IMR-90 (cell line): Measurements from ENCODE around the gene LILRA6.
"Not testable (repeated sequence)": the region's sequence is repeated elsewhere in the genome, so short reads cannot be mapped to it uniquely, and the experiment has no call there.

Experiments
- BHLHE40 ChIP-seq: fragments of 150-350 bp; IDR thresholded peaks from 2 replicates; pipeline ENCODE4 v1.6.1; 2016; ENCODE audit warnings: mild to moderate bottlenecking, low read depth, low read length
- CHD1 ChIP-seq: IDR thresholded peaks from 2 replicates; pipeline ENCODE4 v1.6.1; 2012; ENCODE audit warnings: low read depth, low read length, improper control_type of control experiment
- CTCF ChIP-seq: conservative IDR thresholded peaks from 2 replicates; pipeline ENCODE4 v1.5.1; 2012; ENCODE audit warnings: mild to moderate bottlenecking, low read depth, low read length, improper control_type of control experiment
- FOS ChIP-seq: fragments of 150-350 bp; IDR thresholded peaks from 2 replicates; pipeline ENCODE4 v1.6.1; 2016; ENCODE audit warnings: low read depth, low read length
- MAFK ChIP-seq: IDR thresholded peaks from 2 replicates; pipeline ENCODE4 v1.6.1; 2012; ENCODE audit warnings: low read depth, low read length, improper control_type of control experiment
- MXI1 ChIP-seq: IDR thresholded peaks from 2 replicates; pipeline ENCODE4 v1.6.1; 2012; ENCODE audit warnings: low read depth, mild to moderate bottlenecking, low read length, moderate library complexity, borderline replicate concordance
- NFE2L2 ChIP-seq: fragments of 150-350 bp; IDR thresholded peaks from 2 replicates; pipeline ENCODE4 v1.6.1; 2016; ENCODE audit warnings: low read depth, mild to moderate bottlenecking, low read length
- POLR2A ChIP-seq: IDR thresholded peaks from 2 replicates; pipeline ENCODE4 v1.6.1; 2012; ENCODE audit warnings: mild to moderate bottlenecking, low read depth, low read length
- RAD21 ChIP-seq: IDR thresholded peaks from 2 replicates; pipeline ENCODE4 v1.6.1; 2012; ENCODE audit warnings: low read length, improper control_type of control experiment
- RCOR1 ChIP-seq: IDR thresholded peaks from 2 replicates; pipeline ENCODE4 v1.6.1; 2012; ENCODE audit warnings: mild to moderate bottlenecking, low read length, improper control_type of control experiment; ENCODE audit not compliant: insufficient replicate concordance
- RFX5 ChIP-seq: IDR thresholded peaks from 2 replicates; pipeline ENCODE4 v1.8.0; 2012; ENCODE audit warnings: low read depth, mild to moderate bottlenecking, low read length, moderate library complexity
- SMC3 ChIP-seq: fragments of 150-350 bp; IDR thresholded peaks from 2 replicates; pipeline ENCODE4 v1.6.1; 2016; ENCODE audit warnings: low read depth, mild to moderate bottlenecking, antibody characterized with exemption, low read length, moderate library complexity
- USF2 ChIP-seq: fragments of 150-350 bp; IDR thresholded peaks from 2 replicates; pipeline ENCODE4 v1.6.1; 2017; ENCODE audit warnings: mild to moderate bottlenecking, antibody characterized with exemption, low read length, low read depth

- TF ChIP-seq CTCF, BHLHE40, POLR2A, FOS, MAFK, MXI1, CHD1, RAD21, SMC3, RFX5, RCOR1, NFE2L2, USF2: not testable (repeated sequence)
Observed at GRCh38 chr19:54281729-54282075, 39.1 kb upstream of the LILRA6 start.
